ENCODE measurements around the gene ZMIZ1. TPM values are rescaled to one million over a fixed set of nuclear protein-coding genes. Genes with fewer than 3 reads are reported as not detected.

Gene ZMIZ1
- total RNA-seq, 1 donor from 2014 or later: 85.2 TPM

DNA sequence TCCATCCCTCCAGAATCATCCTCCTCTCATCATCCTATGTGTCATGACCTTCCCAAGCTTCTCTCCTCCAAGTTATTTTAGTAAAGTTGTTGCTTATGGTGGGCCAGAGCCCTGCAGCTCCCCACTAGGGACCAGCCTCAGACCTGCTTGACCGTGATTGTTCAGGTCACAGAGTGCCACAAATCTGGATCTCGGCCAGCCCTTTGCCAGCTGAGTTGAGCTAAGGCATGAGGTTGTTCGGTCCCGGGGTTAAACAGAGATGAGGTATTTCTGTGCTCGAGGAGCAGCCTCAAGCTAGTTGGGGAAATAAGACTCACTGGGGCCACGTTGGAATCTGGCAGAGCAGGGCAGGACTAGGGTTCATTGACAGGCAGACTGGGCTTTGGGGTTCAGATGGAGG lies 212.2 kb downstream of the ZMIZ1 start:
- peaks cover 30% of the 10 kb centered on the region for H3K36me3 Mint-ChIP-seq (ENCODE audit: insufficient read depth)
- no peaks in the 10 kb centered on the region for H3K27me3 Mint-ChIP-seq
- peak overlapping the region; percentile 40 for H3K27ac Mint-ChIP-seq
- no peak for TF ChIP-seq CTCF (IDR thresholded peaks at IDR 0.05; ENCODE audit: unreplicated experiment)
- no peak for DNase-seq (ENCODE audit: low spot score, unreplicated experiment)
- H3K9me3 Mint-ChIP-seq (ENCODE audit: low read depth): no peaks in the 10 kb centered on the region
- peaks cover 1% of the 10 kb centered on the region for H3K4me1 Mint-ChIP-seq (ENCODE audit: low read depth)
- no peak overlapping the region for H3K4me3 Mint-ChIP-seq (ENCODE audit: low read depth)

DNA sequence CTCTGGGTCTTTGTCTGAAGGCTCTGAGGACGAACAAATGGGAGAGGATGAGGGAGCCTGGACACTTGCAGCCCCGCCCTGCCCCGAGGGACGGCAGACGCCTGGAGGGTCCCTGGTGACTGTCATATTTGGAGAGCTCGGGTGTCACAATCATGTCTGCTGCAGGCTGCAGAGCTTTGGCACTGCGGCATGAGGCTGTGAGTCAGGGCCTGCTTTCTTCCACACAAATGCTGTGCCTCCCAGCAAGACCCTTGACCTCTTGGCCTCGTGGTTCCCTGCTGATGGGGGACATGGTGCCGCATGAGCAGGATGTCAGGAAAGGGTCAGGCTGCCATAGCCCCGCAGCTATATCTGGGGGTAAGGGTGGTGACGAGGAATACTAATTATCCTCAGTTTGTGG lies 213.6 kb downstream of the ZMIZ1 start:
- no peak overlapping the region for H3K4me3 Mint-ChIP-seq (ENCODE audit: low read depth)
- H3K27ac Mint-ChIP-seq: no peak overlapping the region
- no peaks in the 10 kb centered on the region for H3K27me3 Mint-ChIP-seq
- H3K36me3 Mint-ChIP-seq (ENCODE audit: insufficient read depth): peaks cover 29% of the 10 kb centered on the region
- no peak for DNase-seq (ENCODE audit: low spot score, unreplicated experiment)
- TF ChIP-seq CTCF (IDR thresholded peaks at IDR 0.05; ENCODE audit: unreplicated experiment): no peak
- peaks cover 1% of the 10 kb centered on the region for H3K4me1 Mint-ChIP-seq (ENCODE audit: low read depth)
- no peaks in the 10 kb centered on the region for H3K9me3 Mint-ChIP-seq (ENCODE audit: low read depth)

DNA sequence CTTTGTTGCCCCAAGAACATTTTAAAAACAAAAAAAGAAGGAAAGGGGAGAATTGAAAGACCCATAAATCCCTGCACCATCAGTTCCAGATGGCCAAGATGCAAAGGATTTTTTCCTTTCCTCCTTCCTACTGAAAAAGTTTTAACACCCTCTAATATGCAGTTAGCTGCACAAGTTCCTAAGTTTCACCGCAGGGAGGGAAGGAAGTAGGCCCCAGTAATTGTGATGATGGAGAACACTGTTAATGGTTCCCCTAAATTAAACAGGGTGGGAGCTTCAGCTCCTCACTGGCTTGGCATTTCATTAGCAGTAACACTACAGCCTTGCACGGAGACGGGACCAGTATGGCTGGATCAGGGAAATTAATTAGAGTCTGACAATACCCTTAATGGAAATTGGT lies 214.8 kb downstream of the ZMIZ1 start:
- no peaks in the 10 kb centered on the region for H3K4me1 Mint-ChIP-seq (ENCODE audit: low read depth)
- TF ChIP-seq CTCF (IDR thresholded peaks at IDR 0.05; ENCODE audit: unreplicated experiment): no peak
- no peaks in the 10 kb centered on the region for H3K9me3 Mint-ChIP-seq (ENCODE audit: low read depth)
- no peak overlapping the region for H3K4me3 Mint-ChIP-seq (ENCODE audit: low read depth)
- no peaks in the 10 kb centered on the region for H3K27me3 Mint-ChIP-seq
- no peak for DNase-seq (ENCODE audit: low spot score, unreplicated experiment)
- peaks cover 23% of the 10 kb centered on the region for H3K36me3 Mint-ChIP-seq (ENCODE audit: insufficient read depth)
- H3K27ac Mint-ChIP-seq: no peak overlapping the region

DNA sequence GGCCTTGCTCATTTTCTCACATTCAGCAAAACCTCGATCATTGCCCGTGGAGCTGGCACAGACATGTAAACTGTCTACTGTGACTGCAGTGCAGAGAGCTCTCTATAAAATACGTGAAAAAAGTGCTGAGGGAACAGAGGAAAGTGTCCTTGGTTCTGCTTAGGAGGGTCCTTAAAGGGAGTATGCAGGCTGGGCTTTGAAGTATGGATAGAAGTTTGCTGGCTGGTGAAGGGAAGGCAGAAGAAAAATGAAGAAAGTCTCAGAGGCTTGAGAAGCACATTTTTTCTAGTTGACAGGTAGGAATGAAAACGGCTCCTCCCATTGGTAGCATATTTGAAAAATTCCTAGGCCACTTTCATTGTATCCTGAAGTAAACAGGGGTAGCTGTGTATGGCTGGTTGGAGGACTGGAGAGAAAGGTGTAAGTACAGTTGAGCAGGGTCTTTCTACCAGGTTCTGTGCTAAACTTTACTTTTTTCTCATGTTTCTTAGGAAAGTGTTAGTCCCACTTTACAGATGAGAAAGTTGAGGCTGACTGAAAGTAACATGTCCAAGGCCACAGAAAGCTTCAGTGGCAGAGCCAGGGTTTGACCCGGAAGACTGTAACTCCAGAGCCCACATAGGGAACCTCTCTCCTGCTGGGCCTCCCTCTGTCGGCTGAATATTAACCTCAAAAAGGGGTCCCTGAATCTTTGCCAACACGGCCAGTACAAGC lies 215.5 kb downstream of the ZMIZ1 start:
- DNase-seq (ENCODE audit: low spot score, unreplicated experiment): no peak

More for the DNA sequence above, 215.5 kb downstream of the ZMIZ1 start:
- H3K36me3 Mint-ChIP-seq (ENCODE audit: insufficient read depth): peaks cover 21% of the 10 kb centered on the region
- no peaks in the 10 kb centered on the region for H3K9me3 Mint-ChIP-seq (ENCODE audit: low read depth)
- peak overlapping the region; percentile 20 for H3K27ac Mint-ChIP-seq
- H3K27me3 Mint-ChIP-seq: no peaks in the 10 kb centered on the region
- no peak overlapping the region for H3K4me3 Mint-ChIP-seq (ENCODE audit: low read depth)
- H3K4me1 Mint-ChIP-seq (ENCODE audit: low read depth): no peaks in the 10 kb centered on the region
- no peak for TF ChIP-seq CTCF (IDR thresholded peaks at IDR 0.05; ENCODE audit: unreplicated experiment)
